H1 (cell line): ENCODE measurements around the gene MED28. TPM values are rescaled to one million over a fixed set of nuclear protein-coding genes. Genes with fewer than 3 reads are reported as not detected.

Experiments used
- EZH2 ChIP-seq: fragments of 200-600 bp; sonication (generic); IDR thresholded peaks from 2 replicates; pipeline ENCODE4 v1.7.1; 2012; ENCODE audit warnings: low read depth, mild to moderate bottlenecking, moderate library complexity, low read length, inconsistent platforms; ENCODE audit not compliant: severe bottlenecking
- KDM4A ChIP-seq: IDR thresholded peaks from one replicate; pipeline ENCODE4 v1.7.1; 2012; ENCODE audit warnings: low read depth, mild to moderate bottlenecking, moderate library complexity, low read length, inconsistent platforms; ENCODE audit not compliant: severe bottlenecking
- KDM5A ChIP-seq: fragments of 200-600 bp; IDR thresholded peaks from 2 replicates; pipeline ENCODE4 v1.7.1; 2012; ENCODE audit warnings: mild to moderate bottlenecking, low read length, inconsistent platforms, mixed read lengths
- SIRT6 ChIP-seq: IDR thresholded peaks from one replicate; pipeline ENCODE4 v1.7.1; 2012; ENCODE audit warnings: low read length, inconsistent platforms
- polyA plus RNA-seq, 7 experiments: library from polyadenylated mRNA; depleted of rRNA in 3 of 7; stranded (reverse) in 5 of 7; unstranded in 2 of 7; fragments of >200 nt in 5 of 7; fragments of 200-250 nt in 2 of 7; gene quantifications; 1 replicate in 5 of 7; 2 replicates in 1 of 7; 4 replicates in 1 of 7; pipeline versions ENCODE4 v1.2.1 to v1.2.3, GENCODE V29; 2011 to 2013; ENCODE audit warnings: missing spikeins in 2 of 7, mixed read lengths in 2 of 7
- total RNA-seq: library from RNA; stranded (reverse); fragmentation: NEBNext Ultra II Directional; extraction: Animal tissue kit (Norgen Biotek cat#: 25700); gene quantifications from 2 replicates; pipeline ENCODE4 v1.2.1, GENCODE V29; 2021

The MED28 gene
- total and polyA plus RNA-seq, 2 of the 8 experiments (the other 6 are each of a cell fraction or from before 2014, with no cell fraction given): 24.0 to 87.1 TPM

DNA sequence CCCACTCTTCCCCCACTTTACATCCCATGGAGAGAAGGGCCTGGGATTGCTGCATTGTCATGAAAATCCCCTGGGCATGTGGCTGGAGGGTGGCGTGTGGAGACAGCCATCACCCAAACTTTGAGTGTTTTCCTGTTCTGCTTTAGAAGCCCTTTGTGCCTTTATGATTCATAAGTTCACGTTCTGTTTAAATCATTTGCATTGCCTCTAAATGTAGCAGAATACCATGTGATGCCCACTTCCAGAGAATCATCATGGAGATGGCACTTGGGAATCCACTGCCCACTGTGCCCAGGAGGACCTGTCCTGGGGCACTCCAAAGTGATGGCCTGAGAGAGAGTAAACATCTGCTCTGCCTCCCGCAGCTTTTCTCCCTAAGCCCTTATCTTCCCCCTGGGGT is 52.8 kb downstream of the MED28 start (continued):
- TF ChIP-seq EZH2 (no peak), KDM4A (no peak), SIRT6 (no peak), KDM5A (no peak)
- TF ChIP-seq, all 59 proteins: peak for 0
